ENCODE data around the gene ROR2. TPM values are rescaled to one million over a fixed set of nuclear protein-coding genes. Genes with fewer than 3 reads are reported as not detected.

Gene ROR2
- total and polyA plus RNA-seq, 2 of the 8 experiments (the other 6 are each of a cell fraction or from before 2014, with no cell fraction given), result 2.7 to 4.3 TPM

DNA sequence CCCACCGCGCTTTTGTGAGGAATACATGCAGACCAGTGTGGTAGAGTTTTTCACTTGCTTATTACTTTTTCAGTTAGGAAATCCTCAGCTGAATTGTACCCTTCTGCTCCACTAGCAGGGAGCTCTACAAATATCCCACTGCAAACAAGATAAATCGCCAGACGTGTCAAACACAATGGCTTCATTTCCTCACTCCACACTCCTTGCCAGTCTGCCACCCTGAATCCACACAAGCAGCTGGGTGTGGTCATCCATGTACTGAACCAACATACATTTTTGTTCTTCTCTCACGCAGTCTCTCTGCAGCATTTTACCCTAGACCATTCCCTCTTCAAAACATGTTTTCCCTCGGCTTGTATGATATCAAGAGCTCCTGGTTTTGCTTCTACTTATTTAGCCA lies 3.7 kb upstream of the ROR2 start:
- H3K79me2 ChIP-seq (ENCODE audit: control insufficient read depth in 1 of 2, insufficient read depth in 2 of 2, low read length in 2 of 2), result no peaks in the 10 kb centered on the region
- no peak overlapping the region for H2BK5ac ChIP-seq (ENCODE audit: low read depth, low read length)
- no peak overlapping the region for H2AK5ac ChIP-seq (ENCODE audit: low read depth, low read length)
- H3K56ac ChIP-seq (replicated peaks; ENCODE audit: insufficient read length, low read depth, low read length), result no peak overlapping the region
- H3K4me2 ChIP-seq (ENCODE audit: insufficient read depth in 1 of 2, low read depth in 2 of 2, low read length in 2 of 2), result no peak overlapping the region
- no peak overlapping the region for H3K27ac ChIP-seq (ENCODE audit: low read depth, low read length)
- H4K5ac ChIP-seq (ENCODE audit: insufficient read length, low read depth, low read length), result no peak overlapping the region
- H3K79me1 ChIP-seq (ENCODE audit: low read depth, low read length), result no peaks in the 10 kb centered on the region
- H3K9ac ChIP-seq (replicated peaks in 1 of 4; ENCODE audit: extremely low read depth in 1 of 4, low read depth in 3 of 4, low read length in 3 of 4), result no peak overlapping the region
- no peaks in the 10 kb centered on the region for H3K9me3 ChIP-seq (ENCODE audit: insufficient read depth in 2 of 2, low read depth in 1 of 2, low read length in 1 of 2)
- no peak overlapping the region for H2BK15ac ChIP-seq (ENCODE audit: low read length)
- ChIA-PET POLR2A (ENCODE audit: partially characterized antibody) (interaction anchor here (1.6 kb wide), 1 partner anchor 161 kb away, joined by 3 read pairs; the partner anchor contains the start of gene SPTLC1), CTCF (ENCODE audit: partially characterized antibody) (interaction anchor here (0.6 to 11.7 kb wide), 42 partner anchors 7 to 368 kb away, joined by 3 to 180 read pairs (median 5); no protein-coding TSS in a partner anchor)
- FAIRE-seq (no peak), DNase-seq (ENCODE audit: low read depth in 1 of 2, low spot score in 2 of 2) (peak in 1 of 2 experiments; percentile 23)
- no peak overlapping the region for H3K4ac ChIP-seq (replicated peaks; ENCODE audit: insufficient read length, low read depth, low read length)
- no peak overlapping the region for H3K14ac ChIP-seq (ENCODE audit: insufficient read length)
- H3K23me2 ChIP-seq (ENCODE audit: low read depth, low read length), result peaks cover 15% of the 10 kb centered on the region; the same call in 1 of the 2 replicates
- H2BK20ac ChIP-seq (ENCODE audit: low read length), result no peak overlapping the region
- no peak overlapping the region for H4K91ac ChIP-seq (replicated peaks; ENCODE audit: insufficient read length, low read length)
- H3K23ac ChIP-seq (ENCODE audit: insufficient read length), result no peak overlapping the region
- H3K36me3 ChIP-seq (ENCODE audit: control insufficient read depth in 2 of 4, insufficient read depth in 4 of 4, low read length in 3 of 4), result no peaks in the 10 kb centered on the region
- H2BK12ac ChIP-seq (ENCODE audit: low read depth, low read length), result no peak overlapping the region
- H2BK120ac ChIP-seq (replicated peaks; ENCODE audit: low read depth, low read length), result no peak overlapping the region
- peaks cover 0 to 6% (median 2%) of the 10 kb centered on the region in 4 experiments; a peak in 6 of 7 replicates for H3K4me1 ChIP-seq (replicated peaks in 1 of 4; ENCODE audit: control insufficient read depth in 3 of 4, insufficient read depth in 4 of 4, low read length in 3 of 4)
- no peaks in the 10 kb centered on the region for H4K20me1 ChIP-seq (replicated peaks in 1 of 2; ENCODE audit: control insufficient read depth in 1 of 2, insufficient read depth in 2 of 2, low read length in 2 of 2)
- H4K8ac ChIP-seq (ENCODE audit: extremely low read depth, insufficient read depth, low read length), result no peak overlapping the region
- H2AFZ ChIP-seq (ENCODE audit: low read length), result no peak overlapping the region
- WGBS, 2 experiments (ENCODE audit: extremely low coverage in 1 of 2, insufficient coverage in 1 of 2, insufficient read length in 1 of 2, insufficient replicate concordance in 2 of 2, low coverage in 1 of 2, low lambda C conversion rate in 2 of 2, missing lambda C conversion rate in 1 of 2), result 95% methylated on average over 6 of the region's 6 CpGs; no CpG with 5 or more reads in 1 of the 2 experiments
- no peak overlapping the region for H3K4me3 ChIP-seq (ENCODE audit: extremely low read depth in 1 of 4, insufficient read depth in 2 of 4, low read depth in 3 of 4, low read length in 4 of 4)
- H3K27me3 ChIP-seq (replicated peaks in 1 of 4; ENCODE audit: control insufficient read depth in 3 of 4, extremely low read depth in 1 of 4, insufficient read depth in 3 of 4, low read length in 3 of 4), result peaks cover 2 to 37% (median 33%) of the 10 kb centered on the region in 4 experiments
- TF ChIP-seq HDAC2 (IDR thresholded peaks at IDR 0.05; ENCODE audit: borderline replicate concordance in 1 of 2, low read depth in 2 of 2, low read length in 2 of 2) (no peak), TAF7 (optimal IDR thresholded peaks at IDR 0.05; ENCODE audit: borderline replicate concordance, low read depth, low read length) (no peak), RFX5 (IDR thresholded peaks at IDR 0.05; ENCODE audit: borderline replicate concordance, low read depth, low read length) (no peak), POLR2AphosphoS5 (IDR thresholded peaks at IDR 0.05; ENCODE audit: low read depth, low read length) (no peak), MAFK (IDR thresholded peaks at IDR 0.05; ENCODE audit: low read depth, low read length) (no peak), ZNF274 (IDR thresholded peaks at IDR 0.05; ENCODE audit: borderline replicate concordance, extremely low read depth, low read length) (no peak), CBX5 (IDR thresholded peaks at IDR 0.05; ENCODE audit: low read depth, low read length) (no peak), RNF2 (IDR thresholded peaks at IDR 0.05; ENCODE audit: borderline replicate concordance, low read depth, low read length, missing control alignments, poor library complexity, severe bottlenecking) (no peak), EZH2 (IDR thresholded peaks at IDR 0.05; ENCODE audit: low read depth, low read length, severe bottlenecking) (no peak), KDM5A (IDR thresholded peaks at IDR 0.05; ENCODE audit: low read length) (no peak), CEBPB (IDR thresholded peaks at IDR 0.05; ENCODE audit: low read depth, low read length) (no peak)
- TF ChIP-seq, protein P1, sequence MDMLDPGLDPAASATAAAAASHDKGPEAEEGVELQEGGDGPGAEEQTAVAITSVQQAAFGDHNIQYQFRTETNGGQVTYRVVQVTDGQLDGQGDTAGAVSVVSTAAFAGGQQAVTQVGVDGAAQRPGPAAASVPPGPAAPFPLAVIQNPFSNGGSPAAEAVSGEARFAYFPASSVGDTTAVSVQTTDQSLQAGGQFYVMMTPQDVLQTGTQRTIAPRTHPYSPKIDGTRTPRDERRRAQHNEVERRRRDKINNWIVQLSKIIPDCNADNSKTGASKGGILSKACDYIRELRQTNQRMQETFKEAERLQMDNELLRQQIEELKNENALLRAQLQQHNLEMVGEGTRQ (IDR thresholded peaks at IDR 0.05; ENCODE audit: low read length), result no peak
- H3K18ac ChIP-seq (ENCODE audit: extremely low read depth, low read length), result no peak overlapping the region

Data from H1 (cell line).